SH-SY5Y (cell line): Measurements from ENCODE around the gene VIPR2.

ENCODE experiments used
- GATA2 ChIP-seq: IDR thresholded peaks from 2 replicates; pipeline ENCODE4 v1.6.1; 2011; ENCODE audit warnings: mild to moderate bottlenecking, low read depth, low read length
- GATA3 ChIP-seq: IDR thresholded peaks from 2 replicates; pipeline ENCODE4 v1.6.1; 2011; ENCODE audit warnings: low read depth, mild to moderate bottlenecking, low read length, moderate library complexity

VIPR2 gene

DNA sequence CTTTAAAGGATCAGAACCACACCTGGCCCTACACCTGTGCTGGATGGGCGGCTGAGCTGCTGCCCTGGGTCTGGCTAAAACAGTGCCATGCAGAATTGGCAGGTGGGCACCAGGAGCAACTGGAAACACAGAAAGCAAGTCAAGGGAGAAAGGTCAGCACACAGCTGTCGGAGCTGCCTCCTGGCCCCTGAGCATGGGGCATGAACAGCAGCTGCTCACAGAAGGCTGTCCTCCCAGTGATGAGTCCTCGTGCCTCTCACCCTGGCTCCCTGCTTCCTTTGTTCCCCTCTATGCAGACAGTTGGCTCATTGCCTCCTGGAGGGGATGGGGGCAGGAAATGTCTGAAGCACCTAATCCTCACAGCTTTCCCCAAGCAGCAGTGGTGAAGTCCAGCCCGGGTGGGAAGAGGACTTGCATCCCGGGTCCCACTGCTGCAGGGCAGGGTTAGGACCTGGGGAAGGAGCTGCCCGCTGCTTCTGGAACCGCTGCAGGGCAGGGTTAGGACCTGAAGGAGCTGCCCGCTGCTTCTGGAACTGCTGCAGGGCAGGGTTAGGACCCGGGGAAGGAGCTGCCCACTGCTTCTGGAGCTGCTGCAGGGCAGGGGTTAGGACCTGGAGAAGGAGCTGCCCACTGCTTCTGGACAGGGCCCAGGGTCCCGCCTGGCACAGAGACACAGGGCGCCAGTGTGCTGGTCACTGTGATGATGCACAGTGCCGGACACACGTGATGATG is 37.3 kb downstream of the VIPR2 start:
- no peak for TF ChIP-seq GATA2
- TF ChIP-seq GATA3: no peak

- no peak for TF ChIP-seq GATA2
- TF ChIP-seq GATA3: no peak
Measured at GRCh38 chr7:159105832-159106811, 38.5 kb downstream of the VIPR2 start.

- no peak for TF ChIP-seq GATA3
- TF ChIP-seq GATA2: no peak
Measured at GRCh38 chr7:159105066-159105780, 39.4 kb downstream of the VIPR2 start.

GRCh38 chr7:159104188-159104920 is 40.3 kb downstream of the VIPR2 start:
- TF ChIP-seq GATA3 (no peak), GATA2 (no peak)

DNA sequence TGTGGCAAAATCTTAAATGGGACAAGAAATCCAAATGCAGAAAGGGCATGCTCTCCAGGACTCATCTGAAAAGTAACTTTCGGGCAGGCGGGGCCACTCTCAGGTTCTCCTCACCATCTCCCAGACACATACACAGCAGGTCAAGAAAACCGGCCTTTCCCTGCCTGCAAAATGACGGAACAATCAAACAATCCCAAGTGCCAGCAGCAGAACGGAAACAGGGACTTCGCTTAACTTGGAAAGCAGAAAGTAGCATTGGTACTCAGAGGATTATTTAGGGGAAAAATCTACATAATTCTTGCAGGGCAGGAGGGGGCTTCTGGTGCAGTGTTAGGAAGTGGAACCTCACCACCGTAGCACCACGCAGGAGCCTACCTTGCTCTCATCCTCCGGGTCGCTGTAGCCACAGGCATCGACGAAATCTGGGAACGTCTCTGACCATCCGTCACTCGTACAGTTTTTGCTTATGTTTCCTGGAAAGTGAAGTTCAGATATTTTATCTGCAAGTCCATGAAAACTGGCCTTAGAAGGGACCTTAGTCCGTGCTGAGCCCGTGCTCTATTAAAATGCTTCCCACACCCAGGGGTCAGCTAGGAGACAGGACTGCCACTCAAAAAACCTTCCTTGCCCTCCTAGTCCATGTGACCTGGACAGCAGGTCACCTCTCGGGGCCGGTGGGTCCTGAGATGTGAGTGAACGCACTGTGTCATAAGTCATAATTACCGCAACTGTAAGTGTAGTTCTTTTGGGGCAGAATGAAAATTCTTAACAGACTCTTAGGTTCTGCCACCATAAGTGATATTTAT is 41.1 kb downstream of the VIPR2 start:
- no peak for TF ChIP-seq GATA2
- TF ChIP-seq GATA3: no peak

DNA sequence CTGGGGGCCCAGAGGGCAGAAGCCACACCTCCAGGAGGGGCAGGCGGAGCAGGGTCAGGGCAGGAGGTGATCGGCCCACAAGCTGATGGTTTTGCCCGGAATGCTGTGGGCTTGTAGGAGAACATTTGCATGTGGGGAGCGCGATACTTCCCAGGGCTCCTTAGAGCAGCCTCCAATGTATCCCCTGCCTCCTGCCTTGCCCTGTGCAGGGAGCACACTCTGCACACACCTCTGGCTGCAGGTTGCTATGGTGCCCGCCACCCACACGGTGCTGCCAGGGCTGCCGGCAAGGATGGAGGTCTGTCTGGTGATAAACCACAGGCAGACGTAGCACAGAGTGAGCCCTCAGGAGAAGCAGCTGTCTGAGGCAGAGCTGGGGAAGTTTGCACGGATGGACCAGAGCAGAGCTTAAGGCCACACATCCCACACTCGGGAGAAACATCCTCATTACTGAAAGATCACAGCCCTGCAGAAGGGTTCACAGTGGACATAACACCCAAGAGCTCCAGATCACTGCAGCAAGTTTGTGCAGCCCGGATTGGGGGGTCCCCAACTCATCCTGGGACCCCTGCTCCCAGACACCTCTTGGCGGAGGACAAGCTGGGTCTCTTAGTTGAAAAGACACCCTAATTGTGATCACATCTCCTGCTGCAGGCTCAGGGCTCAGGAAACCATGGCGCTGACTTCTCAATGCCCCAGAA is 41.8 kb downstream of the VIPR2 start:
- TF ChIP-seq GATA3: no peak
- no peak for TF ChIP-seq GATA2

GRCh38 chr7:159099711-159100231 is 44.9 kb downstream of the VIPR2 start:
- TF ChIP-seq GATA2: peak; percentile 66
- TF ChIP-seq GATA3: no peak

GRCh38 chr7:159098811-159099655 is 45.6 kb downstream of the VIPR2 start:
- no peak for TF ChIP-seq GATA3
- no peak for TF ChIP-seq GATA2

GRCh38 chr7:159098424-159098786 is 46.3 kb downstream of the VIPR2 start:
- TF ChIP-seq GATA2: peak; percentile 60
- TF ChIP-seq GATA3: no peak

DNA sequence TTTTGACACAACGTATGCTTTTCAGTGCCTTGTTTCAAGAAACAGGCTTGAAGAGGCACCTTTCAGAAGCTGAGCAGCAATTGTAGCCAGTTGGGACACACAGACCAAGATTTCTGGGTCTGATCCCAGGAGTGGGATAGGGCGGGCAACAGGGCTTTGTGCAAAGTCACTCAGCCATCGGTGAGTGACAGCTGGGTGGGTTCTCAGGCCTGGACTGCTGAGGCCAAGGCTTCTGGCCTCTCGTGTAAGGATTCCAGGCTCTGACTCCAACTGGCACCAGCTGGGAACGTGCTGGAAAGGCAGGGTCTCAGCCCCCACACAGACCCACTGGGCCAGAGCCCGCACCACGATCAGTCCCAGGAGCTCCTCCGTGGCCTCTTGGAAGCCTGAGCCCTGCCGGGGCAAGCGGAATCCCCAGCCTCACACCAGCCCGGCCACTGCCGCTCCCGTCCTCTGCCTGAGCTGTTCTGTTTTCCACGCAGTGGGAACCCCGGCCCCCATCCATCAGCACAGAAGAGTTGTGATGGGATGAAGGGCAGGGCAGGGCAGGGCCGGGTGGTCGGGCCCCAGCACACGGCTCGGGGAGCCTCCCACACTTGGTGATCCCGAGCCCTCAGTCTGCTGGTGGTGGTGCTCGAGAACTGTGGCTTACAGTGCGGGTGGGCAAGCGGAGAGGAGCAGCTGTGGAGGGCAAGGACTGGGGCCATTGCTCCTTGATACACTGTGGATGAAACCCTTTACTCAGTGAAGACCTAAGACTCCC is 46.8 kb downstream of the VIPR2 start:
- no peak for TF ChIP-seq GATA3
- no peak for TF ChIP-seq GATA2
